Activated effector memory CD4-positive, alpha-beta T cell treated with anti-CD3 and anti-CD28 coated beads, Interleukin-2, amount 50 U/mL, for 16 hours (primary cell): ENCODE results near the gene EFCAB13.
"Not testable (repeated sequence)": the region's sequence is repeated elsewhere in the genome, so short reads cannot be mapped to it uniquely, and the experiment has no call there.

ENCODE experiments used
- DNase-seq: peaks from one replicate; pipeline ENCODE4 v3.0.0-alpha.2; 2020

EFCAB13 gene

GRCh38 chr17:47332287-47332686, 8.5 kb downstream of the EFCAB13 start:
- no peak for DNase-seq

- no peak for DNase-seq
Observed at GRCh38 chr17:47335101-47335936, 11.6 kb downstream of the EFCAB13 start.

- DNase-seq = no peak
Observed at GRCh38 chr17:47338026-47338425, 14.3 kb downstream of the EFCAB13 start.

- DNase-seq = no peak
Observed at GRCh38 chr17:47352848-47353247, 29.1 kb downstream of the EFCAB13 start.

- no peak for DNase-seq
Observed at GRCh38 chr17:47358652-47359051, 34.9 kb downstream of the EFCAB13 start.

- DNase-seq = no peak
Observed at GRCh38 chr17:47363171-47363570, 39.4 kb downstream of the EFCAB13 start.

GRCh38 chr17:47367257-47367656, 43.5 kb downstream of the EFCAB13 start:
- DNase-seq = no peak

- no peak for DNase-seq
Observed at GRCh38 chr17:47368262-47368661, 44.5 kb downstream of the EFCAB13 start.

- DNase-seq = not testable (repeated sequence)
Observed at GRCh38 chr17:47370899-47371298, 47.1 kb downstream of the EFCAB13 start.

- no peak for DNase-seq
Observed at GRCh38 chr17:47373002-47373401, 49.2 kb downstream of the EFCAB13 start.

- DNase-seq = no peak
Observed at GRCh38 chr17:47376247-47376646, 52.5 kb downstream of the EFCAB13 start.

GRCh38 chr17:47388825-47389224, 65.1 kb downstream of the EFCAB13 start:
- no peak for DNase-seq

- not testable (repeated sequence) for DNase-seq
Observed at GRCh38 chr17:47397532-47398128, 73.9 kb downstream of the EFCAB13 start.

GRCh38 chr17:47400333-47400732, 76.6 kb downstream of the EFCAB13 start:
- DNase-seq = no peak

- no peak for DNase-seq
Observed at GRCh38 chr17:47401100-47401499, 77.3 kb downstream of the EFCAB13 start.

- DNase-seq = no peak
Observed at GRCh38 chr17:47404006-47404405, 80.3 kb downstream of the EFCAB13 start.

- no peak for DNase-seq
Observed at GRCh38 chr17:47404875-47405274, 81.1 kb downstream of the EFCAB13 start.

- no peak for DNase-seq
Observed at GRCh38 chr17:47413872-47414271, 90.1 kb downstream of the EFCAB13 start.

- DNase-seq = no peak
Observed at GRCh38 chr17:47414612-47415011, 90.9 kb downstream of the EFCAB13 start.

GRCh38 chr17:47423406-47424295, 99.9 kb downstream of the EFCAB13 start:
- DNase-seq = no peak

GRCh38 chr17:47425233-47425632, 101.5 kb downstream of the EFCAB13 start:
- not testable (repeated sequence) for DNase-seq

- not testable (repeated sequence) for DNase-seq
Observed at GRCh38 chr17:47425887-47426635, 102.3 kb downstream of the EFCAB13 start.

- no peak for DNase-seq
Observed at GRCh38 chr17:47427985-47428384, 104.2 kb downstream of the EFCAB13 start.
